GM23338 (cell line): ENCODE results near the gene WDR44. TPM values are rescaled to one million over a fixed set of nuclear protein-coding genes. Genes with fewer than 3 reads are reported as not detected.

ENCODE experiments used
- ATAC-seq: fragments of 200-7000 bp; cut with Tn5 transposase; 3 replicates; pipeline ENCODE4 v1.9.1; 2020
- DNase-seq: peaks from one replicate; pipeline ENCODE4 v3.0.0-alpha.2; 2015; ENCODE audit warnings: low spot score
- H2AFZ ChIP-seq: fragments of 200-600 bp; sonication (generic); 2 replicates; pipeline ENCODE4 v1.8.0; 2016; ENCODE audit warnings: antibody characterized with exemption, mild to moderate bottlenecking, moderate library complexity
- H3F3A ChIP-seq: fragments of 200-600 bp; sonication (generic); replicated peaks from 2 replicates; pipeline ENCODE4 v1.8.0; 2017; ENCODE audit warnings: antibody characterized with exemption, mixed run types, low read depth
- H3K27ac ChIP-seq: fragments of 200-600 bp; sonication (generic); 2 replicates; pipeline ENCODE4 v1.6.1; 2016; ENCODE audit warnings: low read depth
- H3K27me3 ChIP-seq: fragments of 200-600 bp; sonication (generic); 2 replicates; pipeline ENCODE4 v1.8.0; 2016; ENCODE audit warnings: mild to moderate bottlenecking, mixed run types, moderate library complexity; ENCODE audit not compliant: insufficient read depth
- H3K36me3 ChIP-seq: fragments of 200-600 bp; sonication (generic); 2 replicates; pipeline ENCODE4 v1.8.0; 2016; ENCODE audit warnings: mild to moderate bottlenecking; ENCODE audit not compliant: insufficient read depth
- H3K4me1 ChIP-seq: fragments of 200-600 bp; sonication (generic); 2 replicates; pipeline ENCODE4 v1.8.0; 2016; ENCODE audit warnings: mild to moderate bottlenecking, moderate library complexity; ENCODE audit not compliant: insufficient read depth
- H3K4me2 ChIP-seq: fragments of 200-600 bp; sonication (generic); 2 replicates; pipeline ENCODE4 v1.7.1; 2017; ENCODE audit warnings: mixed run types
- H3K4me3 ChIP-seq: fragments of 200-600 bp; sonication (generic); 2 replicates; pipeline ENCODE4 v1.6.1; 2016; ENCODE audit warnings: mixed run types
- H3K79me2 ChIP-seq: fragments of 200-600 bp; sonication (generic); replicated peaks from 2 replicates; pipeline ENCODE4 v1.8.0; 2017; ENCODE audit warnings: mild to moderate bottlenecking; ENCODE audit not compliant: insufficient read depth
- H3K9me2 ChIP-seq: fragments of 200-600 bp; sonication (generic); 2 replicates; pipeline ENCODE4 v1.8.0; 2017; ENCODE audit not compliant: insufficient read depth
- H4K20me1 ChIP-seq: fragments of 200-600 bp; sonication (generic); replicated peaks from 2 replicates; pipeline ENCODE4 v1.8.0; 2017; ENCODE audit warnings: mild to moderate bottlenecking; ENCODE audit not compliant: insufficient read depth
- H3K27ac Mint-ChIP-seq: 2 replicates; pipeline ENCODE4 v1.8.0; 2020; ENCODE audit warnings: inconsistent platforms, mild to moderate bottlenecking, moderate library complexity, mixed read lengths
- H3K27me3 Mint-ChIP-seq: 3 replicates; pipeline ENCODE4 v1.8.0; 2022; ENCODE audit warnings: low read depth, mild to moderate bottlenecking, moderate library complexity, mixed read lengths, inconsistent platforms; ENCODE audit not compliant: insufficient read depth, poor library complexity
- H3K36me3 Mint-ChIP-seq: 3 replicates; pipeline ENCODE4 v1.8.0; 2021; ENCODE audit warnings: low read depth, mild to moderate bottlenecking, inconsistent platforms, moderate library complexity, mixed read lengths
- H3K4me1 Mint-ChIP-seq: 3 replicates; pipeline ENCODE4 v1.8.0; 2020; ENCODE audit warnings: mild to moderate bottlenecking, inconsistent platforms, mixed read lengths
- H3K4me3 Mint-ChIP-seq: 3 replicates; pipeline ENCODE4 v1.8.0; 2021; ENCODE audit warnings: moderate library complexity, mild to moderate bottlenecking, inconsistent platforms, mixed read lengths
- H3K9me3 Mint-ChIP-seq: 3 replicates; pipeline ENCODE4 v1.8.0; 2020; ENCODE audit warnings: moderate library complexity, mild to moderate bottlenecking, inconsistent platforms, mixed read lengths
- CREB1 ChIP-seq: fragments of 250-450 bp; sonication (Bioruptor Pico); IDR thresholded peaks from 2 replicates; pipeline ENCODE4 v1.5.0; 2020; ENCODE audit warnings: low read depth, mild to moderate bottlenecking, moderate library complexity
- CTCF ChIP-seq, 2 experiments: fragments of 200-600 bp in 1 of 2; sonication (generic) in 1 of 2; conservative IDR thresholded peaks; 2 replicates each; pipeline versions ENCODE4 v1.5.1 to v1.6.1; 2016 to 2017; ENCODE audit warnings: antibody characterized with exemption in 2 of 2, low read depth in 2 of 2, mild to moderate bottlenecking in 2 of 2, moderate library complexity in 1 of 2
- ETS1 ChIP-seq: IDR thresholded peaks from 2 replicates; pipeline ENCODE4 v1.6.1; 2016; ENCODE audit warnings: antibody characterized with exemption
- EZH2phosphoT487 ChIP-seq: fragments of 200-600 bp; sonication (generic); IDR thresholded peaks from one replicate; pipeline ENCODE4 v1.8.1; 2018; ENCODE audit warnings: antibody characterized with exemption; ENCODE audit not compliant: unreplicated experiment
- JUNB ChIP-seq: IDR thresholded peaks from one replicate; pipeline ENCODE4 v1.6.1; 2016; ENCODE audit warnings: antibody characterized with exemption; ENCODE audit not compliant: unreplicated experiment
- NANOG ChIP-seq: IDR thresholded peaks from 2 replicates; pipeline ENCODE4 v1.6.1; 2016; ENCODE audit warnings: antibody characterized with exemption, borderline replicate concordance
- REST ChIP-seq: IDR thresholded peaks from one replicate; pipeline ENCODE4 v1.6.1; 2018; ENCODE audit warnings: antibody characterized with exemption; ENCODE audit not compliant: unreplicated experiment
- STAT1 ChIP-seq: IDR thresholded peaks from one replicate; pipeline ENCODE4 v1.6.1; 2016; ENCODE audit warnings: antibody characterized with exemption; ENCODE audit not compliant: unreplicated experiment
- ZNF331 ChIP-seq: fragments of 250-450 bp; sonication (Bioruptor Pico); IDR thresholded peaks from 2 replicates; pipeline ENCODE4 v1.5.0; 2020; ENCODE audit warnings: low read depth, mild to moderate bottlenecking, moderate library complexity
- ZNF462 ChIP-seq: fragments of 250-450 bp; sonication (Bioruptor Pico); IDR thresholded peaks from 2 replicates; pipeline ENCODE4 v1.5.0; 2020; ENCODE audit warnings: mild to moderate bottlenecking, moderate library complexity
- polyA plus RNA-seq: library from polyadenylated mRNA; unstranded; fragments of >200 nt; fragmentation: Nextera tagmentation; extraction: Ambion mirVana; gene quantifications from 2 replicates; pipeline ENCODE4 v1.2.1, GENCODE V29; 2016
- total RNA-seq: library from RNA; depleted of rRNA; stranded (reverse); fragments of >200 nt; shearing (Covaris generic); gene quantifications from 2 replicates; pipeline ENCODE4 v1.2.3, GENCODE V29; 2014

WDR44 gene
- total and polyA plus RNA-seq, 2 experiments from 2014 or later = 17.5 to 21.0 TPM

GRCh38 chrX:118493653-118494297 lies 147.9 kb downstream of the WDR44 start:
- Histone ChIP-seq H2AFZ (no peak overlapping the region), H3K9me2 (no peaks in the 10 kb centered on the region), H3F3A (0 out of 2 replicates have a peak, but pooled peaks cover 2% of the 10 kb centered on the region), H3K4me2 (peak overlapping the region; percentile 77; the same call in 1 of the 2 replicates), H3K4me3 (no peak overlapping the region), H3K36me3 (no peaks in the 10 kb centered on the region), H3K4me1 (peaks cover 18% of the 10 kb centered on the region), H3K27me3 (peaks cover 25% of the 10 kb centered on the region), H3K79me2 (no peaks in the 10 kb centered on the region), H4K20me1 (no peaks in the 10 kb centered on the region), H3K27ac (no peak overlapping the region)
- peaks cover 14% of the 10 kb centered on the region for H3K27me3 Mint-ChIP-seq
- H3K9me3 Mint-ChIP-seq = no peaks in the 10 kb centered on the region
- TF ChIP-seq JUNB = no peak
- TF ChIP-seq ETS1 = no peak
- no peak for TF ChIP-seq CTCF (conservative IDR thresholded peaks at IDR 0.05; ENCODE audit: low read depth in 2 of 2)
- TF ChIP-seq ZNF331 (CRISPR knock-in tag) = no peak
- no peak for TF ChIP-seq REST
- TF ChIP-seq EZH2phosphoT487 = no peak
- TF ChIP-seq CREB1 = no peak
- TF ChIP-seq NANOG = no peak
- no peak for TF ChIP-seq STAT1
- no peak for TF ChIP-seq ZNF462 (CRISPR knock-in tag)
- H3K4me3 Mint-ChIP-seq = no peak overlapping the region
- DNase-seq (no peak), ATAC-seq (no peak)
- no peak overlapping the region for H3K27ac Mint-ChIP-seq
- peaks cover 18% of the 10 kb centered on the region for H3K4me1 Mint-ChIP-seq
- no peaks in the 10 kb centered on the region for H3K36me3 Mint-ChIP-seq
